ENCODE measurements around the gene ZRANB1.

ZRANB1 gene

DNA sequence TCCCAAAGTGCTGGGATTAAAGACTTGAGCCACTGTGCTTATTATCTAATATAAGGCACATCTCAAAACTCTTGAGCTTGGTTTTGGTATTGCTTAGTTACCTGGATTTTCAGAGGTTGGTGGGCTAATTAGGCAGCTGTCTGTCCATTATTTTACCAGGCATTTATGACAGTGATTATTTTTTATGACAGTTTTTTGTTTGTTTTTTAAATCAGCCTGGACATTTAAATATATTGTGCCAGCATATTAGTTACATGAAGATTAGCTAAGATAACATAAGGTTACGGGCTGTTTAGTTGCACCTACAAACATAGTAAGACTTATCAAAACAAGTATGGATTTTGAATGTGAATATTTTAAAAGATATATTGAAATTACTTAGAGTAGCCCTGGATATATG is 2.6 kb upstream of the ZRANB1 start:
- TF ChIP-seq, protein P1, sequence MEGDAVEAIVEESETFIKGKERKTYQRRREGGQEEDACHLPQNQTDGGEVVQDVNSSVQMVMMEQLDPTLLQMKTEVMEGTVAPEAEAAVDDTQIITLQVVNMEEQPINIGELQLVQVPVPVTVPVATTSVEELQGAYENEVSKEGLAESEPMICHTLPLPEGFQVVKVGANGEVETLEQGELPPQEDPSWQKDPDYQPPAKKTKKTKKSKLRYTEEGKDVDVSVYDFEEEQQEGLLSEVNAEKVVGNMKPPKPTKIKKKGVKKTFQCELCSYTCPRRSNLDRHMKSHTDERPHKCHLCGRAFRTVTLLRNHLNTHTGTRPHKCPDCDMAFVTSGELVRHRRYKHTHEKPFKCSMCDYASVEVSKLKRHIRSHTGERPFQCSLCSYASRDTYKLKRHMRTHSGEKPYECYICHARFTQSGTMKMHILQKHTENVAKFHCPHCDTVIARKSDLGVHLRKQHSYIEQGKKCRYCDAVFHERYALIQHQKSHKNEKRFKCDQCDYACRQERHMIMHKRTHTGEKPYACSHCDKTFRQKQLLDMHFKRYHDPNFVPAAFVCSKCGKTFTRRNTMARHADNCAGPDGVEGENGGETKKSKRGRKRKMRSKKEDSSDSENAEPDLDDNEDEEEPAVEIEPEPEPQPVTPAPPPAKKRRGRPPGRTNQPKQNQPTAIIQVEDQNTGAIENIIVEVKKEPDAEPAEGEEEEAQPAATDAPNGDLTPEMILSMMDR (IDR thresholded peaks at IDR 0.05; ENCODE audit: borderline replicate concordance, insufficient read depth, low read depth, low read length): no peak
- H3K4me3 ChIP-seq (ENCODE audit: low read depth, low read length): no peak overlapping the region

DNA sequence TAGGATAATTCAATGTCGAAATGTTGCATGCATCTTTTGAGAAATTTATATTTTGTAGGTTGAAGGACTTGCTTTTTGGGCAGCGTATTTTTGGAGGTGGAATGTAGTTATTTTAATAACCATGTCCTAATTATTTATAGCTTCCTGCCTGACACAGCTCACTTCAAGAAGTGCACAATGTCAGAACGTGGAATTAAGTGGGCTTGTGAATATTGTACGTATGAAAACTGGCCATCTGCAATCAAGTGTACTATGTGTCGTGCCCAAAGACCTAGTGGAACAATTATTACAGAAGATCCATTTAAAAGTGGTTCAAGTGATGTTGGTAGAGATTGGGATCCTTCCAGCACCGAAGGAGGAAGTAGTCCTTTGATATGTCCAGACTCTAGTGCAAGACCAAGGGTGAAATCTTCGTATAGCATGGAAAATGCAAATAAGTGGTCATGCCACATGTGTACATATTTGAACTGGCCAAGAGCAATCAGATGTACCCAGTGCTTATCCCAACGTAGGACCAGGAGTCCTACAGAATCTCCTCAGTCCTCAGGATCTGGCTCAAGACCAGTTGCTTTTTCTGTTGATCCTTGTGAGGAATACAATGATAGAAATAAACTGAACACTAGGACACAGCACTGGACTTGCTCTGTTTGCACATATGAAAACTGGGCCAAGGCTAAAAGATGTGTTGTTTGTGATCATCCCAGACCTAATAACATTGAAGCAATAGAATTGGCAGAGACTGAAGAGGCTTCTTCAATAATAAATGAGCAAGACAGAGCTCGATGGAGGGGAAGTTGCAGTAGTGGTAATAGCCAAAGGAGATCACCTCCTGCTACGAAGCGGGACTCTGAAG is 620 bp downstream of the ZRANB1 start:
- no peak overlapping the region for H3K4me3 ChIP-seq (ENCODE audit: low read depth, low read length)
- TF ChIP-seq, protein P1 (IDR thresholded peaks at IDR 0.05; ENCODE audit: borderline replicate concordance, insufficient read depth, low read depth, low read length): no peak

DNA sequence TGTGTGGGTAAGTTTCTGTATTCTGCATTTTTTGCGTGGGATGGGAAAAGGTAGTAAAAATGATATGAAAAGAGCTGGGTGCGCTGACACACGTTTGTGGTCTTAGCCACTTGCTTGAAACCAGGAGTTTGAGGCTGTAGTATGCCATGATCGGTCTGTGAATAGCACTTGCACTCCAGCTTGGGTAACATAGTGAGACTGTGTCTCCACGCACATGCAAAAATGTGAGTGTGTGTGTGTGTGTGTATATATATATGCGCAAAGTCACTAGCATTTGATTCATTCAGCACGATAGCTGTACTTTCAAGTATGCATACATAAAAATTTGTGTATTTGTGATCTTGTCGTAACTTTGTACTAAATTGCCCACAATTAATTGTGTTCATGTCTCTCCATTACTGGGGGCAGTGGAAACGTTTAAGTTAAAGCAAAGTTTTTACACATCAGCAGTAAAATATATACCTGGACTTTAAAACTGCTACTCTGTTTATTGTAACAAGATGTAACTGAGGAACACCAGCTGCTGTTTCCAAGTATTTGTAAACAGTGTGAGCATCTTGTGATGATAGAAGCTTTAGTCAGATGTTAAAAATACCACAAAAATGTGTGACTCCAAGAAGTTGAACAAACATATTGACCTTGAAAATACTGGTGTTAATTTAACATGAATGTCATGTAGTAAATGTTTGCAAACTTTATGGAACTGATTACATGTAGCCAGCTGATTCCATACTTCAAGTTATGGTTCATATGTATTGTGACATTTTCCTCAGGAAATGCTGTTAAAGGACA is 1.6 kb downstream of the ZRANB1 start:
- TF ChIP-seq, protein P1 (IDR thresholded peaks at IDR 0.05; ENCODE audit: borderline replicate concordance, insufficient read depth, low read depth, low read length): no peak
- H3K4me3 ChIP-seq (ENCODE audit: low read depth, low read length): no peak overlapping the region

DNA sequence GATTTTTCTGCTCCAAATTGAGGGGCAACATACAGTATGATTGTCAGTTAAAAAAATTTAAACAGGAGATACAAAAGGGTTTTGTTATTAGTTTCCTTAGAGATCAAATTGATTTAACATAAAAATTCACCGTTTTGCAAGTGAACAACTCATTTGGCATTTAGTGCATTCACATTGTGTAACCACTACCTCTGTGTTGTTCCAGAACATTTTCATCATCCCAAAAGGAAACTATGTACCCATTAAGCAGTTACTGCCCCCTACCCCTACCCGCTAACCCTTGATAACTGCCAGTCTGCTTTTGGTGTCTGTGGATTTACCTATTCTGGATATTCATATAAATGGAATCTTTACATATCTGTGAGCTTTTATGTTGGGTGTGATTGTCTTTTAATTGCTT is 3.1 kb downstream of the ZRANB1 start:
- TF ChIP-seq, protein P1 (IDR thresholded peaks at IDR 0.05; ENCODE audit: borderline replicate concordance, insufficient read depth, low read depth, low read length): no peak
- no peak overlapping the region for H3K4me3 ChIP-seq (ENCODE audit: low read depth, low read length)

DNA sequence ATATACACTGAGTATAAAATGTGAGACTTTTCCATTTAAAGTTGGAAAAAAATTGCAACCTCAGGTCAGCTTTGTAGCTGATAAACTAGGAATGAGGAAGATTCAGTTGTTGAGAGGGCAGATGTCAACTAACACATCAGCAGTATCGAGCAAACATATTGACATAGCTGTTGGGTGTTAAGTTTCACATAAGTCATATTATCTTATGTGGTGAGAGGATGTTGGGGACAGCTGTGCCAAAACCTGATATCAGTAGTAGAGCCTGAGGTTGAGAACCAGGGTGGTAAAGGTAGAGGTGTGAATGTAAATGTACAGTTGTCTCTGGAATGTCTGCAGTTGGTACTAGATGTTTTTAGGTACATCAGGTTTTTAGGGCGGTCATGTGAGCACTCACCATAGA is 5.0 kb downstream of the ZRANB1 start:
- TF ChIP-seq, protein P1 (IDR thresholded peaks at IDR 0.05; ENCODE audit: borderline replicate concordance, insufficient read depth, low read depth, low read length): no peak
- no peak overlapping the region for H3K4me3 ChIP-seq (ENCODE audit: low read depth, low read length)

DNA sequence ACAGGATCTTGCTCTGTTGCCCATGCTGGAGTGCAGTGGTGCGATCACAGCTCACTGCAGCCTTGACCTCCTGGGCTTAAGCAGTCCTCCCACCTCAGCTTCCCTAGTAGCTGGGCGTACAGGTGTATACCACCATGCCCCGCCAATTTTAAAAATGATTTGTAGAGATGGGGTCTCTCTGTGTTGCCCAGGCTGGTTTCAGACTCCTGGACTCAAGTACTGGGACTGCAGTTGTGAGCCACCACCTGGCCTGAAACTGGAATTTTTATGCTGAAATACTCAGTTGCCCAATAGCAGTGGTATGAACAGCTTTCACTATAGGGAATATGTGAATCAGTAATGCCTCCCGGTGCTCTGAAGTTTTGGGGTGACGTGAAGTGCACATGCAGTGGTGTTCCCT is 7.6 kb downstream of the ZRANB1 start:
- TF ChIP-seq, protein P1 (IDR thresholded peaks at IDR 0.05; ENCODE audit: borderline replicate concordance, insufficient read depth, low read depth, low read length): no peak
- no peak overlapping the region for H3K4me3 ChIP-seq (ENCODE audit: low read depth, low read length)
